Diencephalon (tissue), 1 donor: ENCODE data around the gene NKX3-2. TPM values are rescaled to one million over a fixed set of nuclear protein-coding genes. Genes with fewer than 3 reads are reported as not detected.

ENCODE experiments used
- total RNA-seq: library from RNA; depleted of rRNA; stranded (reverse); fragments of >200 nt; gene quantifications from one replicate; pipeline ENCODE4 v1.2.3, GENCODE V29; 2014

The NKX3-2 gene
- not detected for total RNA-seq

GRCh38 chr4:13543839-13544605, at the start of gene NKX3-2:
NKX3-2 (minus strand) TSS chr4:13544508; CDS start chr4:13544414, 94 bp downstream.

Other genes with a start within 250 kb of the NKX3-2 start
- 30.2 TPM for gene RAB28, start 60.2 kb downstream of the NKX3-2 start, total RNA-seq
- 58.8 TPM for gene BOD1L1, start 83.2 kb upstream of the NKX3-2 start, total RNA-seq